GM23338 (cell line): ENCODE measurements around the gene RGS16.

Experiments used
- CREB1 ChIP-seq: fragments of 250-450 bp; sonication (Bioruptor Pico); IDR thresholded peaks from 2 replicates; pipeline ENCODE4 v1.5.0; 2020; ENCODE audit warnings: low read depth, mild to moderate bottlenecking, moderate library complexity
- CTCF ChIP-seq, 2 experiments: fragments of 200-600 bp in 1 of 2; sonication (generic) in 1 of 2; conservative IDR thresholded peaks; 2 replicates each; pipeline versions ENCODE4 v1.5.1 to v1.6.1; 2016 to 2017; ENCODE audit warnings: antibody characterized with exemption in 2 of 2, low read depth in 2 of 2, mild to moderate bottlenecking in 2 of 2, moderate library complexity in 1 of 2
- EZH2 ChIP-seq: fragments of 200-600 bp; sonication (generic); IDR thresholded peaks from one replicate; pipeline ENCODE4 v1.8.0; 2017; ENCODE audit warnings: antibody characterized with exemption, mild to moderate bottlenecking, low read depth; ENCODE audit not compliant: unreplicated experiment
- EZH2phosphoT487 ChIP-seq: fragments of 200-600 bp; sonication (generic); IDR thresholded peaks from one replicate; pipeline ENCODE4 v1.8.1; 2018; ENCODE audit warnings: antibody characterized with exemption; ENCODE audit not compliant: unreplicated experiment
- JUNB ChIP-seq: IDR thresholded peaks from one replicate; pipeline ENCODE4 v1.6.1; 2016; ENCODE audit warnings: antibody characterized with exemption; ENCODE audit not compliant: unreplicated experiment
- NANOG ChIP-seq: IDR thresholded peaks from 2 replicates; pipeline ENCODE4 v1.6.1; 2016; ENCODE audit warnings: antibody characterized with exemption, borderline replicate concordance
- POLR2AphosphoS5 ChIP-seq: IDR thresholded peaks from 2 replicates; pipeline ENCODE4 v1.6.1; 2016; ENCODE audit warnings: antibody characterized with exemption, low read depth
- STAT1 ChIP-seq: IDR thresholded peaks from one replicate; pipeline ENCODE4 v1.6.1; 2016; ENCODE audit warnings: antibody characterized with exemption; ENCODE audit not compliant: unreplicated experiment
- ZNF114 ChIP-seq: fragments of 250-450 bp; sonication (Bioruptor Pico); IDR thresholded peaks from 2 replicates; pipeline ENCODE4 v1.5.0; 2020; ENCODE audit warnings: mild to moderate bottlenecking, moderate library complexity
- ZNF331 ChIP-seq: fragments of 250-450 bp; sonication (Bioruptor Pico); IDR thresholded peaks from 2 replicates; pipeline ENCODE4 v1.5.0; 2020; ENCODE audit warnings: low read depth, mild to moderate bottlenecking, moderate library complexity
- ZNF462 ChIP-seq: fragments of 250-450 bp; sonication (Bioruptor Pico); IDR thresholded peaks from 2 replicates; pipeline ENCODE4 v1.5.0; 2020; ENCODE audit warnings: mild to moderate bottlenecking, moderate library complexity
- TF ChIP-seq, protein P1 (sequence below): IDR thresholded peaks from one replicate; pipeline ENCODE4 v1.6.1; 2018; ENCODE audit warnings: antibody characterized with exemption; ENCODE audit not compliant: unreplicated experiment
- TF ChIP-seq, protein P2 (sequence below): IDR thresholded peaks from 2 replicates; pipeline ENCODE4 v1.6.1; 2016; ENCODE audit warnings: antibody characterized with exemption

- TF ChIP-seq CTCF (conservative IDR thresholded peaks at IDR 0.05; ENCODE audit: low read depth in 2 of 2), result no peak
- no peak for TF ChIP-seq POLR2AphosphoS5
- no peak for TF ChIP-seq EZH2
- TF ChIP-seq, protein P1, sequence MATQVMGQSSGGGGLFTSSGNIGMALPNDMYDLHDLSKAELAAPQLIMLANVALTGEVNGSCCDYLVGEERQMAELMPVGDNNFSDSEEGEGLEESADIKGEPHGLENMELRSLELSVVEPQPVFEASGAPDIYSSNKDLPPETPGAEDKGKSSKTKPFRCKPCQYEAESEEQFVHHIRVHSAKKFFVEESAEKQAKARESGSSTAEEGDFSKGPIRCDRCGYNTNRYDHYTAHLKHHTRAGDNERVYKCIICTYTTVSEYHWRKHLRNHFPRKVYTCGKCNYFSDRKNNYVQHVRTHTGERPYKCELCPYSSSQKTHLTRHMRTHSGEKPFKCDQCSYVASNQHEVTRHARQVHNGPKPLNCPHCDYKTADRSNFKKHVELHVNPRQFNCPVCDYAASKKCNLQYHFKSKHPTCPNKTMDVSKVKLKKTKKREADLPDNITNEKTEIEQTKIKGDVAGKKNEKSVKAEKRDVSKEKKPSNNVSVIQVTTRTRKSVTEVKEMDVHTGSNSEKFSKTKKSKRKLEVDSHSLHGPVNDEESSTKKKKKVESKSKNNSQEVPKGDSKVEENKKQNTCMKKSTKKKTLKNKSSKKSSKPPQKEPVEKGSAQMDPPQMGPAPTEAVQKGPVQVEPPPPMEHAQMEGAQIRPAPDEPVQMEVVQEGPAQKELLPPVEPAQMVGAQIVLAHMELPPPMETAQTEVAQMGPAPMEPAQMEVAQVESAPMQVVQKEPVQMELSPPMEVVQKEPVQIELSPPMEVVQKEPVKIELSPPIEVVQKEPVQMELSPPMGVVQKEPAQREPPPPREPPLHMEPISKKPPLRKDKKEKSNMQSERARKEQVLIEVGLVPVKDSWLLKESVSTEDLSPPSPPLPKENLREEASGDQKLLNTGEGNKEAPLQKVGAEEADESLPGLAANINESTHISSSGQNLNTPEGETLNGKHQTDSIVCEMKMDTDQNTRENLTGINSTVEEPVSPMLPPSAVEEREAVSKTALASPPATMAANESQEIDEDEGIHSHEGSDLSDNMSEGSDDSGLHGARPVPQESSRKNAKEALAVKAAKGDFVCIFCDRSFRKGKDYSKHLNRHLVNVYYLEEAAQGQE, result no peak
- no peak for TF ChIP-seq EZH2phosphoT487
- TF ChIP-seq, protein P2, sequence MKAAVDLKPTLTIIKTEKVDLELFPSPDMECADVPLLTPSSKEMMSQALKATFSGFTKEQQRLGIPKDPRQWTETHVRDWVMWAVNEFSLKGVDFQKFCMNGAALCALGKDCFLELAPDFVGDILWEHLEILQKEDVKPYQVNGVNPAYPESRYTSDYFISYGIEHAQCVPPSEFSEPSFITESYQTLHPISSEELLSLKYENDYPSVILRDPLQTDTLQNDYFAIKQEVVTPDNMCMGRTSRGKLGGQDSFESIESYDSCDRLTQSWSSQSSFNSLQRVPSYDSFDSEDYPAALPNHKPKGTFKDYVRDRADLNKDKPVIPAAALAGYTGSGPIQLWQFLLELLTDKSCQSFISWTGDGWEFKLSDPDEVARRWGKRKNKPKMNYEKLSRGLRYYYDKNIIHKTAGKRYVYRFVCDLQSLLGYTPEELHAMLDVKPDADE, result no peak
- TF ChIP-seq CREB1 (CRISPR knock-in tag), result no peak
- no peak for TF ChIP-seq ZNF462 (CRISPR knock-in tag)
- TF ChIP-seq STAT1, result no peak
- TF ChIP-seq NANOG, result no peak
- no peak for TF ChIP-seq ZNF114
- TF ChIP-seq JUNB, result no peak
- TF ChIP-seq ZNF331, result no peak
Measured at GRCh38 chr1:182643699-182644098, 39.5 kb upstream of the RGS16 start.
